K562 (cell line): ENCODE data around the gene TMEM81. TPM values are rescaled to one million over a fixed set of nuclear protein-coding genes. Genes with fewer than 3 reads are reported as not detected.

Experiments used
- ATAC-seq: fragments of 200-7000 bp; cut with Tn5 transposase; 3 replicates; pipeline ENCODE4 v1.9.1; 2020; ENCODE audit warnings: moderate library complexity
- BruUV-seq: library from RNA; stranded (reverse); fragments of 400-500 nt; replicated peaks from 2 replicates; lab custom pipeline; 2021; lab: Mats Ljungman, UMichigan
- CTCF ChIA-PET: fragments of 300-600 bp; formaldehyde crosslinking; extraction: SDS; loops from one replicate; lab custom pipeline; 2021; ENCODE audit warnings: low intra/inter-chr PET ratio; lab: Yijun Ruan, JAX
- POLR2A ChIA-PET: fragments of 300-600, 350-650 bp; sonication (Branson Sonifier 250); formaldehyde crosslinking; extraction: SDS; loops from one replicate; lab custom pipeline; 2021; ENCODE audit warnings: antibody characterized with exemption, inconsistent platforms; lab: Yijun Ruan, JAX
- DNase-seq, 4 experiments: peaks; one replicate each; pipeline versions ENCODE4 v3.0.0 to v3.0.0-alpha.2; 2011 to 2018; ENCODE audit warnings: low spot score in 3 of 4, mixed read lengths in 3 of 4; ENCODE audit errors: extremely low read depth in 1 of 4
- FAIRE-seq: peaks from 2 replicates; lab custom pipeline; 2011; peaks lifted over from hg19 to GRCh38; lab: Jason Lieb, UNC
- H2AFZ ChIP-seq: 2 replicates; pipeline ENCODE4 v1.6.0; 2011; ENCODE audit warnings: low read depth, low read length, control low read depth, inconsistent platforms
- H3K27ac ChIP-seq: fragments of 200-600 bp; 3 replicates; pipeline ENCODE4 v1.8.0; 2011; ENCODE audit warnings: low read depth, mild to moderate bottlenecking, control low read depth, inconsistent platforms, low read length, moderate library complexity, mixed read lengths; ENCODE audit errors: extremely low read depth
- H3K27me3 ChIP-seq, 2 experiments: fragments of 300-600 bp in 1 of 2; 2 replicates in 1 of 2; 3 replicates in 1 of 2; pipeline versions ENCODE4 v1.6.0 to v1.8.0; 2011; ENCODE audit warnings: inconsistent platforms in 2 of 2, low read length in 2 of 2, mild to moderate bottlenecking in 1 of 2, mixed read lengths in 1 of 2, moderate library complexity in 1 of 2; ENCODE audit not compliant: control insufficient read depth in 2 of 2, insufficient read depth in 2 of 2
- H3K36me3 ChIP-seq: fragments of 300-600 bp; 3 replicates; pipeline ENCODE4 v1.8.0; 2011; ENCODE audit warnings: mild to moderate bottlenecking, low read length, inconsistent platforms; ENCODE audit not compliant: control insufficient read depth, insufficient read depth
- H3K4me1 ChIP-seq, 2 experiments: fragments of 200-600 bp in 1 of 2; replicated peaks in 1 of 2; 2 replicates in 1 of 2; 3 replicates in 1 of 2; pipeline versions ENCODE4 v1.5.1 to v1.8.0; 2011; ENCODE audit warnings: inconsistent platforms in 2 of 2, low read length in 2 of 2, mild to moderate bottlenecking in 1 of 2, mixed read lengths in 1 of 2, moderate library complexity in 1 of 2; ENCODE audit not compliant: control insufficient read depth in 2 of 2, insufficient read depth in 2 of 2
- H3K4me2 ChIP-seq: 2 replicates; pipeline ENCODE4 v1.6.1; 2011; ENCODE audit warnings: low read length, control low read depth, inconsistent platforms, mixed read lengths; ENCODE audit not compliant: insufficient read depth
- H3K4me3 ChIP-seq: fragments of 200-600 bp; sonication (generic), shearing (Covaris generic); 2 replicates; pipeline ENCODE4 v1.5.1; 2016; ENCODE audit warnings: control low read depth, inconsistent platforms
- H3K79me2 ChIP-seq: fragments of 200-600 bp; 3 replicates; pipeline ENCODE4 v1.8.0; 2011; ENCODE audit warnings: low read length, inconsistent platforms; ENCODE audit not compliant: control insufficient read depth, insufficient read depth
- H3K9ac ChIP-seq, 2 experiments: 2 replicates each; pipeline versions ENCODE4 v1.6.0 to v1.6.1; 2011; ENCODE audit warnings: low read depth in 2 of 2, low read length in 2 of 2, control low read depth in 1 of 2, inconsistent platforms in 1 of 2, mild to moderate bottlenecking in 1 of 2, mixed read lengths in 1 of 2; ENCODE audit not compliant: insufficient read depth in 1 of 2
- H3K9me1 ChIP-seq: one replicate; pipeline ENCODE4 v1.6.0; 2011; ENCODE audit warnings: inconsistent platforms, mild to moderate bottlenecking, low read length, moderate library complexity; ENCODE audit not compliant: control insufficient read depth, insufficient read depth
- H3K9me3 ChIP-seq: replicated peaks from 2 replicates; pipeline ENCODE4 v1.5.1; 2011; ENCODE audit warnings: low read depth, low read length, inconsistent platforms; ENCODE audit not compliant: control insufficient read depth, insufficient read depth
- H4K20me1 ChIP-seq: replicated peaks from 2 replicates; pipeline ENCODE4 v1.6.1; 2011; ENCODE audit warnings: low read length, inconsistent platforms, mixed read lengths; ENCODE audit not compliant: control insufficient read depth, insufficient read depth
- ATF7 ChIP-seq: fragments of 450-650 bp; IDR thresholded peaks from 2 replicates; pipeline ENCODE4 v1.7.1; 2014; ENCODE audit warnings: mild to moderate bottlenecking, moderate library complexity
- CBFA2T3 ChIP-seq: fragments of 450-650 bp; IDR thresholded peaks from 2 replicates; pipeline ENCODE4 v1.6.1; 2017
- ETV6 ChIP-seq, 3 experiments: fragments of 150-350 bp in 1 of 3; sonication (generic) in 1 of 3; formaldehyde crosslinking in 1 of 3; IDR thresholded peaks; 2 replicates each; pipeline versions ENCODE4 v1.6.1 to v1.8.0; 2014 to 2022; ENCODE audit warnings: borderline replicate concordance in 2 of 3, low read depth in 2 of 3, antibody characterized with exemption in 1 of 3, low read length in 1 of 3, mild to moderate bottlenecking in 1 of 3, missing genetic modification reagents in 1 of 3
- GATAD2B ChIP-seq: fragments of 450-650 bp; IDR thresholded peaks from 2 replicates; pipeline ENCODE4 v1.6.1; 2017; ENCODE audit warnings: mild to moderate bottlenecking, borderline replicate concordance
- HDGF ChIP-seq: fragments of 450-650 bp; IDR thresholded peaks from 2 replicates; pipeline ENCODE4 v1.6.1; 2016
- KDM5B ChIP-seq: fragments of 200-600 bp; sonication (generic); IDR thresholded peaks from 2 replicates; pipeline ENCODE4 v1.6.1; 2012; ENCODE audit warnings: low read depth, mild to moderate bottlenecking, moderate library complexity, low read length, control low read depth, inconsistent platforms; ENCODE audit not compliant: insufficient replicate concordance
- TAF15 ChIP-seq: fragments of 200-400 bp; formaldehyde crosslinking; IDR thresholded peaks from 2 replicates; pipeline ENCODE4 v1.6.1; 2017; ENCODE audit warnings: mild to moderate bottlenecking, low read depth, low read length, moderate library complexity
- TAF7 ChIP-seq: fragments of 450-650 bp; IDR thresholded peaks from 2 replicates; pipeline ENCODE4 v1.6.1; 2016; ENCODE audit warnings: missing genetic modification characterization, missing compliant biosample characterization
- ZNF436 ChIP-seq: fragments of 250-450, 450-650 bp; sonication (Bioruptor Pico); formaldehyde crosslinking; IDR thresholded peaks from 2 replicates; pipeline ENCODE4 v1.7.0; 2020; ENCODE audit warnings: mild to moderate bottlenecking
- ZNF77 ChIP-seq: fragments of 250-450 bp; sonication (Bioruptor Pico); IDR thresholded peaks from 2 replicates; pipeline ENCODE4 v1.5.0; 2020
- WGBS: fragments of 100-300 bp; shearing (Covaris generic); methylation state at CpG from one replicate; pipeline ENCODE4 v1.1.6; 2016; ENCODE audit warnings: low coverage, mixed read lengths; ENCODE audit not compliant: insufficient coverage; ENCODE audit errors: missing lambda C conversion rate; 5-methylcytosine and 5-hydroxymethylcytosine counted together
- in situ Hi-C: fragments of 300-500 bp; cut with MboI; formaldehyde crosslinking; loops from 4 replicates; pipeline ENCODE4 v1.15.0; 2018; ENCODE audit warnings: inconsistent platforms, mixed read lengths
- intact Hi-C: fragments of 100-400 bp; cut with micrococcal nuclease; formaldehyde crosslinking; loops from 2 replicates; pipeline ENCODE4 v1.14.2; 2022
- polyA plus RNA-seq, 8 experiments: library from polyadenylated mRNA; depleted of rRNA in 4 of 8; stranded (reverse) in 5 of 8; unstranded in 3 of 8; fragments of >200 nt; fragmentation: Nextera tagmentation in 2 of 8; fragmentation: Illumina TruSeq in 1 of 8; extraction: Ambion mirVana in 2 of 8; extraction: Trizol in 1 of 8; gene quantifications; 2 replicates each; pipeline versions ENCODE4 v1.2.1 to v1.2.3, GENCODE V29; 2011 to 2014; ENCODE audit warnings: inconsistent platforms in 1 of 8, missing spikeins in 1 of 8
- total RNA-seq, 7 experiments: library from RNA; depleted of rRNA in 6 of 7; stranded (reverse); fragments of >200 nt in 6 of 7; fragmentation: Illumina TruSeq in 2 of 7; extraction: Trizol in 2 of 7; gene quantifications; 2 replicates each; pipeline versions ENCODE4 v1.2.1 to v1.2.3, GENCODE V29; 2011 to 2021; ENCODE audit warnings: low replicate concordance in 1 of 7
- TF ChIP-seq, protein P1 (sequence below): sonication (generic); formaldehyde crosslinking; IDR thresholded peaks from 2 replicates; pipeline ENCODE4 v1.8.0; 2023; ENCODE audit warnings: missing genetic modification reagents, mild to moderate bottlenecking, borderline replicate concordance
- TF ChIP-seq, protein P2 (sequence below): fragments of 250-450 bp; sonication (Bioruptor Pico); IDR thresholded peaks from 2 replicates; pipeline ENCODE4 v1.9.0; 2021; ENCODE audit warnings: mild to moderate bottlenecking

Gene TMEM81
- total and polyA plus RNA-seq, 9 of the 15 experiments (the other 6 are each of a cell fraction or from before 2014, with no cell fraction given), result 3.2 to 6.1 (median 4.4) TPM

GRCh38 chr1:205133287-205133686, 49.0 kb upstream of the TMEM81 start:
- no peak overlapping the region for H3K4me2 ChIP-seq
- 5% methylated on average over 1 of the region's 1 CpG for WGBS

GRCh38 chr1:205129447-205130029, 45.3 kb upstream of the TMEM81 start:
- FAIRE-seq (no peak), ATAC-seq (no peak)
- TF ChIP-seq ZNF77 (no peak), GATAD2B (no peak), ZNF436 (CRISPR knock-in tag) (no peak), HDGF (no peak)
- TF ChIP-seq, protein P1, sequence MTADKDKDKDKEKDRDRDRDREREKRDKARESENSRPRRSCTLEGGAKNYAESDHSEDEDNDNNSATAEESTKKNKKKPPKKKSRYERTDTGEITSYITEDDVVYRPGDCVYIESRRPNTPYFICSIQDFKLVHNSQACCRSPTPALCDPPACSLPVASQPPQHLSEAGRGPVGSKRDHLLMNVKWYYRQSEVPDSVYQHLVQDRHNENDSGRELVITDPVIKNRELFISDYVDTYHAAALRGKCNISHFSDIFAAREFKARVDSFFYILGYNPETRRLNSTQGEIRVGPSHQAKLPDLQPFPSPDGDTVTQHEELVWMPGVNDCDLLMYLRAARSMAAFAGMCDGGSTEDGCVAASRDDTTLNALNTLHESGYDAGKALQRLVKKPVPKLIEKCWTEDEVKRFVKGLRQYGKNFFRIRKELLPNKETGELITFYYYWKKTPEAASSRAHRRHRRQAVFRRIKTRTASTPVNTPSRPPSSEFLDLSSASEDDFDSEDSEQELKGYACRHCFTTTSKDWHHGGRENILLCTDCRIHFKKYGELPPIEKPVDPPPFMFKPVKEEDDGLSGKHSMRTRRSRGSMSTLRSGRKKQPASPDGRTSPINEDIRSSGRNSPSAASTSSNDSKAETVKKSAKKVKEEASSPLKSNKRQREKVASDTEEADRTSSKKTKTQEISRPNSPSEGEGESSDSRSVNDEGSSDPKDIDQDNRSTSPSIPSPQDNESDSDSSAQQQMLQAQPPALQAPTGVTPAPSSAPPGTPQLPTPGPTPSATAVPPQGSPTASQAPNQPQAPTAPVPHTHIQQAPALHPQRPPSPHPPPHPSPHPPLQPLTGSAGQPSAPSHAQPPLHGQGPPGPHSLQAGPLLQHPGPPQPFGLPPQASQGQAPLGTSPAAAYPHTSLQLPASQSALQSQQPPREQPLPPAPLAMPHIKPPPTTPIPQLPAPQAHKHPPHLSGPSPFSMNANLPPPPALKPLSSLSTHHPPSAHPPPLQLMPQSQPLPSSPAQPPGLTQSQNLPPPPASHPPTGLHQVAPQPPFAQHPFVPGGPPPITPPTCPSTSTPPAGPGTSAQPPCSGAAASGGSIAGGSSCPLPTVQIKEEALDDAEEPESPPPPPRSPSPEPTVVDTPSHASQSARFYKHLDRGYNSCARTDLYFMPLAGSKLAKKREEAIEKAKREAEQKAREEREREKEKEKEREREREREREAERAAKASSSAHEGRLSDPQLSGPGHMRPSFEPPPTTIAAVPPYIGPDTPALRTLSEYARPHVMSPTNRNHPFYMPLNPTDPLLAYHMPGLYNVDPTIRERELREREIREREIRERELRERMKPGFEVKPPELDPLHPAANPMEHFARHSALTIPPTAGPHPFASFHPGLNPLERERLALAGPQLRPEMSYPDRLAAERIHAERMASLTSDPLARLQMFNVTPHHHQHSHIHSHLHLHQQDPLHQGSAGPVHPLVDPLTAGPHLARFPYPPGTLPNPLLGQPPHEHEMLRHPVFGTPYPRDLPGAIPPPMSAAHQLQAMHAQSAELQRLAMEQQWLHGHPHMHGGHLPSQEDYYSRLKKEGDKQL, result no peak

More at GRCh38 chr1:205133287-205133686, 49.0 kb upstream of the TMEM81 start:
- H3K36me3 ChIP-seq, result no peaks in the 10 kb centered on the region
- ATAC-seq (no peak), DNase-seq (no peak), FAIRE-seq (no peak)
- no peaks in the 10 kb centered on the region for H3K79me2 ChIP-seq
- TF ChIP-seq TAF15, result no peak
- TF ChIP-seq ATF7, result no peak
- no peak for TF ChIP-seq TAF7 (tag)
- TF ChIP-seq, protein P2, sequence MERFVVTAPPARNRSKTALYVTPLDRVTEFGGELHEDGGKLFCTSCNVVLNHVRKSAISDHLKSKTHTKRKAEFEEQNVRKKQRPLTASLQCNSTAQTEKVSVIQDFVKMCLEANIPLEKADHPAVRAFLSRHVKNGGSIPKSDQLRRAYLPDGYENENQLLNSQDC (CRISPR knock-in tag), result no peak
- TF ChIP-seq ETV6 (IDR thresholded peaks at IDR 0.05; ENCODE audit: borderline replicate concordance in 1 of 2, low read depth in 2 of 2, low read length in 1 of 2), result no peak
- TF ChIP-seq ETV6 (CRISPR knock-in tag; IDR thresholded peaks at IDR 0.05; ENCODE audit: borderline replicate concordance), result no peak
- no peak for TF ChIP-seq CBFA2T3
- TF ChIP-seq KDM5B, result no peak
- H4K20me1 ChIP-seq, result no peaks in the 10 kb centered on the region
- H3K27ac ChIP-seq, result no peak overlapping the region
- no TSS peak for BruUV-seq
- no peaks in the 10 kb centered on the region for H3K27me3 ChIP-seq
- in situ Hi-C loops (no loop called here), intact Hi-C loops (no loop called here)
- ChIA-PET CTCF (no interaction called here), POLR2A (interaction anchor here (1.0 to 1.7 kb wide), 3 partner anchors 10 to 12 kb away, joined by 4 to 9 read pairs (median 5); partner anchors contain the start of gene RBBP5)
- no peaks in the 10 kb centered on the region for H3K9me3 ChIP-seq
- no peaks in the 10 kb centered on the region for H3K9me1 ChIP-seq
- no peak overlapping the region for H3K9ac ChIP-seq
- no peak overlapping the region for H3K4me3 ChIP-seq
- no peak overlapping the region for H2AFZ ChIP-seq
- no peaks in the 10 kb centered on the region; a peak in 1 of 5 replicates for H3K4me1 ChIP-seq

More at GRCh38 chr1:205129447-205130029, 45.3 kb upstream of the TMEM81 start:
- POLR2A ChIA-PET, result interaction anchor here (1.1 to 3.1 kb wide), 2 partner anchors 7 to 11 kb away, joined by 4 to 22 read pairs; partner anchors contain the start of gene RBBP5
- Histone ChIP-seq H3K9me1 (no peaks in the 10 kb centered on the region), H3K9ac (no peak overlapping the region), H3K79me2 (no peaks in the 10 kb centered on the region), H3K4me3 (no peak overlapping the region), H3K4me2 (no peak overlapping the region), H3K9me3 (no peaks in the 10 kb centered on the region), H3K27ac (no peak overlapping the region), H4K20me1 (no peaks in the 10 kb centered on the region), H2AFZ (no peak overlapping the region), H3K27me3 (no peaks in the 10 kb centered on the region), H3K4me1 (peaks cover 0 to 2% of the 10 kb centered on the region in 2 experiments; a peak in 1 of 5 replicates), H3K36me3 (no peaks in the 10 kb centered on the region)
- WGBS, result 39% methylated on average over 4 of the region's 4 CpGs
- in situ Hi-C loops (no loop called here), intact Hi-C loops (no loop called here)
- DNase-seq, result no peak
- CTCF ChIA-PET, result interaction anchor here (1.1 kb wide), 1 partner anchor 39 kb away, joined by 3 read pairs; no protein-coding TSS in a partner anchor
- BruUV-seq, result no TSS peak
